NCI-H1694 treated with DMSO at 0.1 percent for 48 hours (cell line): ENCODE measurements around the gene ATF5.
"Not testable (repeated sequence)": the region's sequence is repeated elsewhere in the genome, so short reads cannot be mapped to it uniquely, and the experiment has no call there.

ENCODE experiments used
- DNase-seq: peaks from one replicate; lab custom pipeline; 2025; lab: John Stamatoyannopoulos, UW

ATF5 gene

DNA sequence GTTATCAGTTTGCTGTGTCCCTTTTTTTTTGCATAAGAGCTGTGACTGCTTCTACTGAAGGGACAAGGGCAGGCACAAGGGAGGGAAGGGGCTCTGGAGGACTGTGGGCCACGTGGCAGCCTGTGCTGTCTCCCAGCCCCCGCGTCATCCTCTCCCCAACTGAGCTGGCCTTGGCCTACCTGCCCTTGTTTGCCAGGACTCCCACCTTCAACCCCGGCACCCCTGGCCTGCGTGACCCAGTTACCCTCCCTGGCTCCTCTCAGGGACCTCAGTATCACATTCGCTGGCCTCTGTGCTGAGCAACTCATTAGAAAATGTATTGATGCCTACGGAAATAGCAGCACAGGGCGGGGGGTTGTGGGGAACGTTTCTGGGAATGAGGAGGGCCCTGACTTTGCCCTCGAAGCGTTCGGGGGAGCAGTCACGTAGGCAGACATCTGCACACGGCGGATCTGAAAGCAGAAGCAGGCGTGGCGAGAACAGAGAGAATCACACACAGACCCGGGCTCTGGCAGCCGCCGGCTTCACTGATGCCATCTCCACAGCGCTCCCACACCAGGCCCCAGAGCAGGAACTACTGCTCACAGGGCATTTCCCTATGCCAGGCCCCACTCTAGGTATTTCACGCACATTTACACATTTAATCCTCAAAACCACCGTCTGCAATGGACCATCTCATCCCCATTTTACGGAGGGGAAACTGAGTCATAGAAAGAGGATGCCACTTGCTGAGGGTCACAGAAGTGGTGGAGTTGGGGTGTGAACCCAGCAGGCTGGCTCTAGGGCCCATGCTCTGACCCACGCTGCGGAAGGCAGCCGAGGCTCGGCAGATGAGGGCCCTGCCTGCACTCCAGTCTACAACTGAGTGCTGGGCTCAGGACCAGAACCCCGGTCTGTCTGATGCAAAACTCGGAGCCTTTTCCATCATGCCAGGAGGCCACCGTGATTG, 5.7 kb upstream of the ATF5 start:
- DNase-seq: no peak

DNA sequence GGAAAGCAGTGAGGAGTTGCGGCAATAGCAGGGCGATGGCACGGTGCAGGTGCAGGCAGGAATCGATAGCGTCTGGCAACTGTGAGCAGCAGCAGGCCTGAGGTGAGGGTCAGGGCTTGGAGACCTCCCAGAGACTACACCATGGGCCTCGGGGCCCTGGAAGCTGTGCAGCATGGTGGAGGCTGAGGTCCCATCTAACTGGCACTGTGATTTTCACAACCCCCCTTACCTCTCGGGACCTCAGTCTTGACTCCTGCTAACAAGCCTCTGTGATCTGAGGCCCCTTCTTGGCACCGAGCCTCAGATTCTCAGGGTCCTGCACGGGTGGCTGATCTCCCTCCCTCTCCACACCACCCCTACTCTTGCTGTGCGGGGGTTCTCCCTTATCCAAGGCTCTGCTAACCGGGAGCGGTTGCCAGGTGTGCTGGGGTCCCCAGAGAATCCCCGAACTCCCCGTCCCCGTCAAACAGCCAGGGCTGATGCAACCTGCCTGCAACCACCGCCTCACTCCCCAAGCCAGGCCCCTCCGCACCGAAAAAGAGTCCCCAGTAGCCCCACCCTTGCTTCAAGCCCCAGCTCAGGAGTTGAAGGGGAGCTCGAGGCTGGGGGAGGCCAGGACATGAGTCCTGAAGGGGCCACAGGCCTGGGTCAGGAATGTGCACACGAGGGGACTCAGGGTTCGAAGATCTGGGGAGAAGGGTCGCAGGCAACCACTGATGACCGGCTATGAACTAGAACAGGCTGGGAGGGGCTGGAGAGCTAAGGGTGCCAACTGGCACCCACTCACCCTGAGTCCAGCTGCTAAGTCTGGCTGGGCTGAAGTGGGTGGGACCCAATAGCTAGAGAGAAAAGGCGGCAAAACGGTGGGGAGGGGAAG, 4.8 kb upstream of the ATF5 start:
- DNase-seq: no peak

DNA sequence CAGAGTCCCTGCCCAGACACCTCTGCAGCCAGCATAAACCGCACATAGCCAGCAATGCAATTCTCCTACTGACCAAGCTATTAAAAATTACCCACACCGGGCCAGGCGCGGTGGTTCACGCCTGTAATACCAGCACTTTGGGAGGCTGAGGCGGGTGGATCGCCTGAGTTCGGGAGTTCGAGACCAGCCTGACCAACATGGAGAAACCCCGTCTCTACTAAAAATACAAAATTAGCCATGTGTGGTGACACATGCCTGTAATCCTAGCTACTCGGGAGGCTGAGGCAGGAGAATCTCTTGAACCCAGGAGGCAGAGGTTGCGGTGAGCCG, 4.2 kb upstream of the ATF5 start:
- not testable (repeated sequence) for DNase-seq

DNA sequence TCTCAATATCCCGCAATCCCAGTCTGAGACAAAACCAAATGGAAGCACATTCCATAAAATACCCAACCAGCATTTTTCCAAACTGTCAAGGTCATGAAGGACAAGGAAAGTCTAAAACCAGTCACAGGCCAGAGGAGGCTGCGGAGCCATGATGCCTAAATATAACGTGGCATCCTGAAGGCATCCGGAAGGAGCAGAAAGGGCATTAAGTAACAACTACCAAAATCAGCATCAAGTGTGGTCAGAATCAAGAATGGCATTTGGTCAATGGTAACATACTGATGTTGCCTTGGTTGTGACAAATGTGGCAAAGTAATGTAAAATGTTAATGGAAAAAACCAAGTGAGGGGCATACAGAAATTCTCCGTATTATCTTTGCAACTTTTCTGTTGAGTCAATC, 3.5 kb upstream of the ATF5 start:
- no peak for DNase-seq

DNA sequence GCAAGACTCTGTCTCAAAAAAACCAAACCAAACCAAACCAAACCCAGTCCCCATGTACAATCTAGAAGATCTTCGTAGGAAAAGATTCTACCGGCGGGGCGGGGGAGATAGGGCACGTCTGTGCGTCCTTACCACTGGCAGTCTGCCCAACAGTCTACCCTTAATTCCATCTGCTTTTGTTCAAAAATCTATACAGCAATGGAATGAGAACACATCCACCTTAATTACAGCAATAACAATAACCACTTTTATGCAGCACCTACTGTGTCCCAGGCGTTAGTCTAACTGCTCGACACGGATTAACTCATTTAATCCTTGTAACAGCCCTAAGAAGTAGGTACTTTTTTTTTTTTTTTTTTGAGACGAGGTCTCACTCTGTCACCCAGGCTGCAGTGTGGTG, 2.5 kb upstream of the ATF5 start:
- DNase-seq: no peak

DNA sequence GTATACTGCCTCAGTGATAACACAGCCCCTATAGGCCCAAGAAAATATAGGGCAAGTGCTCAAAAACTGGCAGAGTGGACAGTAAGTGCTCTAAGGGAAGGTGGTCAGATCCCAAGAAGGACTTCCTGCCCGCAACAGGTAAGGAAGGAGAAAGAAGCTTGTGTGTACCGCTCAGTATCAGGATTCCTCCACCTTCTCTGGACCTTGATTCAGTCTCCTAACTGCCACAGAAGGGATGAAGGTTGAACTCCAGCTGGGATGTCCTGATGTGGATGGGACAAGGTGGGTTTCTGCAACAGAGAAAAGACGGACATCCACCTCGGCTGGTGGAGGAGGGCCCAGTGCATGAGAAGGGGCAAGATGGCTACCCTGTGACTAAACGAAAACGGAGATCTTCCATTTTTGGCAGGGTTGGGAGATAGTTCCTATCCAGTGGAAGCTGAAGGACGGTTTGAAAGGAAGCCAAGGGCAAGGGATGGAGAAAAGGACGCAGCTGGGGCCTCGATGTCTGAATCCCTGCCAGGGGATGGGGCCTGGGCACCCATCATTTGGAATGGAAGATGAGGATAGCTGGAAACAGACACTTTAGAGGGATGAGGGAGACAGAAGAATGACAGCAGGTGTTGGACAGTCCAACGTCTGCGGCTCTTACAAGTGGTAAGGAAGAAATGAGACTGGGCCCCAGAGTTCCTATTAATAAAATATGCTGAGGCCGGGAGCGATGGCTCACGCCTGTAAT, 1.3 kb upstream of the ATF5 start:
- no peak for DNase-seq

DNA sequence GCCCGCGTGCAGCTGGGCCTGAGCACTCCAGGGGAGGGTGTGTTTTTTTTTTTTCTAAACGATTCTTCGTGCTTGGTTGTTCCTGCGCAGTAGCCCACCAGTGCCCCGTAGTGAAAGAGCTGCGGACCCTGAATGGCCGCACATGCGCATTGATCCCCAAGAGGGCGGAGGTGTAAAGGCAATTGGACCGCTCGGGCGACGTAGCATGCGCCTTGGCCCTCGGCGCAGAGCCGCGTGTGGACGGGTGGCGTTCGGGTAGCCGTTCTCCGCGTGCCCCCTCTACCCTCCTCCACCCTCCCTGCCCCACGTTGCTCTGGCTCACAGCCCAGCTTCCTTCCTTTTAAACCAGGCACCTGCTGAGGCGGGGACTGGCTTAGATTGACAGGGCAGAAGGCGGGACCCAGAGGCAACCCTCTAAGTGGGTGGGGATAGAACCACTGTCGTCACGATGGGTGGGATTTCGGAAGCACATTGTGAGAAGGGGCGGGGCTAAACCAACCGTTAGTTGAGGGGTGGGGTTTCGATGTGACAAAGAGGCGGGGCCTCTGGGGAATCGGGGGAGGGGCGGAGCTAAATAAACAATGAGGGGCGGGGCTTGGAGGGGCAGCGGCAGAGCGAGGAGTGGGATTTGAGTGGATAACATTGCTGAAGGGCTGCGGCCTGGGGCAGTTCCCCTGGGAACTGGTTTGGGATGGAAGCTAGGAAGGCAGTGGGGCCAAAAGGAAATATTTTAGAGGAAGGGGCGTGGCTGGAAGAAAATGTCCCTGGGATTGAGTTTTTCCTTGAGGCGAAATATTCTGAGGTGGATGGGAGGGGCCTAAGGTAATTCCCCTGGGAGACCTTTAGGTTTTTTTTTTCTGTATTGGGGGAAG, 842 bp downstream of the ATF5 start:
- DNase-seq: peak; percentile 92

DNA sequence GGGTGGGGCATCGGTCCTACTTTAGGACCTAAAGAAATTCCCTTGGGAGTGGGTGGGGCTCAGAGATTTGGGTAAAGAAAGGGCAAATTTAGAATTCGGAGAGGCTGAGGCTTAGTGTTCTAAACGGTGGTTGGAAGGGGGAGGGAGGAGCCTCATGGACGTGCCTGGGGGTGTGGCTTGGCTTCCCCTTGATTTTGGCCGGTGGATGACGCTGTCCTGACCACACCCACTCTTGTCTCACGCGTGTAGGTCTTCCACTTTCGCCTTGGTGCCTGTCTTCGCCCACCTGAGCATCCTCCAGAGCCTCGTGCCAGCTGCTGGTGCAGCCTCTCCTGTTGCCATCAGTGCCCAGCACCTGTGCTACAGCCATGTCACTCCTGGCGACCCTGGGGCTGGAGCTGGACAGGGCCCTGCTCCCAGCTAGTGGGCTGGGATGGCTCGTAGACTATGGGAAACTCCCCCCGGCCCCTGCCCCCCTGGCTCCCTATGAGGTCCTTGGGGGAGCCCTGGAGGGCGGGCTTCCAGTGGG, 1.5 kb downstream of the ATF5 start:
- DNase-seq: no peak

DNA sequence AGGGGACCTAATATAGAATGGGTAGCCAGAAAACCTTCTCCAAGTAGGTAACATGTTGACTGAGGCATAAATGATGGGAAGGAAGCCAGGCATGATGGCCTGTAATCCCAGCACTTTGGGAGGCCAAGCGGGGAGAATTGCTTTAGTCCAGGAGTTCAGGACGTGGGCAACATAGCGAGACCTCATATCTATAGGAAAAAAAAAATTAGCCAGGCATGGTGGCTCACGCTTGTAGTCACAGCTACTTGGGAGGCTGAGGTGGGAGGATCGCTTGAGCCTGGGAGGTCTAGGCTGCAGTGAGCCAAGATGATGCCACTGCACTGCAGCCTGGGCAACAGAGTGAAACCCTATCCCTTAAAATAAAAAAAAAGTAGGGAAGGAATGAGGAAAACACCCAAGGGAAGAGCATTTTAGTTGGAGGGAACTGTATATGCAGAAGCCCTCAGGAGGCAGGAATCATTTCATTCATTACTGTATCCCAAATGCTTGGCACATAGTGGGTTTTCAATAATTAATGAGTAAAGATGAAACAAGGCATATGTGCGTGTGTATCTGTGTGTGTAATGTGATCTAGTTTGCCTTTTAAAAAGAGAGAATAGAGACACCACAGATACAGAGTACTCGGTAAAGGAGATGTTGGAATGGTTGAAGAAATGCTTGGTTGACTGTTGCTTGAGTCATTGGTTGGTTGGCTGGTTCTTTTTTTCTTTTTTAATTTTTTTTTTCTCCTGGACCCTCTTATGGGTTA, 2.5 kb downstream of the ATF5 start:
- DNase-seq: no peak

DNA sequence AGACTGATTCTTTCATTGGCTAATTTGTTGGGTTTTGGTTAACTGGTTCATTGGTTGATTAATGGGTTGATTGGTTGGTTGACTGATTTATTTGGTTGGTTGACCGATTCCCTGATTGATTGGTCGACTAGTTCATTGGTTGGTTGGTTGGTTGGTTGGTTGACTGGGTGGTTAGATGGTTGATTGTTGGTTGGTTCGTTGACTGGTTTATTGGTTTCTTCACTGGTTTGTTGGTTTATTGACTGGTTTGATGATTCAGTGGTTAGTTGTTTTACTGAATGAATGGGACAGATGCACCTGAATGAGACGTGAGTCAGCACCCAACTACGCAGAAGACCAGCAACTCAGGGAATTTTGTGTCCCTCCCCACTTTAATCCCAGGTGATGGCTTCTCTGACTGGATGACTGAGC, 3.0 kb downstream of the ATF5 start:
- DNase-seq: no peak

DNA sequence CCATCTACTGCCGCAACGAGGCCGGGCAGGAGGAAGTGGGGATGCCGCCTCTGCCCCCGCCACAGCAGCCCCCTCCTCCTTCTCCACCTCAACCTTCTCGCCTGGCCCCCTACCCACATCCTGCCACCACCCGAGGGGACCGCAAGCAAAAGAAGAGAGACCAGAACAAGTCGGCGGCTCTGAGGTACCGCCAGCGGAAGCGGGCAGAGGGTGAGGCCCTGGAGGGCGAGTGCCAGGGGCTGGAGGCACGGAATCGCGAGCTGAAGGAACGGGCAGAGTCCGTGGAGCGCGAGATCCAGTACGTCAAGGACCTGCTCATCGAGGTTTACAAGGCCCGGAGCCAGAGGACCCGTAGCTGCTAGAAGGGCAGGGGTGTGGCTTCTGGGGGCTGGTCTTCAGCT, 3.7 kb downstream of the ATF5 start:
- no peak for DNase-seq

DNA sequence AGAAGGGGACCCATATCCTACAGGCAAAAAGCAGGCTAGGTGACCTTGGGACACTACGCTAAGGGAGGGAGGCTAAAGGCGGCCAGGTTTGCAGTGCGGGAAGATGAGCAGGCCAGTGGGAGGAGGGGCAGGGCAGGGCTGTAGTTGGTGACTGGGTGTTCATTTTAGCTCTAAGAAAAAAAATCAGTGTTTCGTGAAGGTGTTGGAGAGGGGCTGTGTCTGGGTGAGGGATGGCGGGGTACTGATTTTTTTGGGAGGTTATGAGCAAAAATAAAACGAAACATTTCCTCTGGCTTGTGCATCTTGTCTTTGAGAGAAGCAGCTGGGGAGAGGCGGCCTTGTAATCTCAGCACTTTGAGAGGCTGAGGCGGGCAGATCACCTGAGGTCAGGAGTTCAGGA, 4.6 kb downstream of the ATF5 start:
- no peak for DNase-seq

DNA sequence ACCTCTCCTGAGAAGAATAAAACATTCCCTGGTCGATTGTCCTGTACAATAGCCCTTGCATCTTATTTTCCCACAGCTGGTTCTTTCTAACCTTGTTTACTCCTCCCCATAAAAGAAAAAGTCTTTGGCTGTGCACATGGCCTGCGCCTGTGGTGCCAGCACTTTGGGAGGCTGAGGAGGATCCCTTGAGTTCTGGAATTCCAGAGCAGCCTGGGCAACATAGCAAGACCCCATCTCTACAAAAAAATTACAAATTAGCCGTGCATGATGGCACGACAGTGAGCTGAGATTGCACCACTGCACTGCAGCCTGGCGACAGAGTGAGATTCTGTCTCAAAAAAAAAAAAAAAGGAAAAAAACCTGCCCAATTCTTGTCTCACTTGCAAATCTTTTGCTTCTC, 7.5 kb downstream of the ATF5 start:
- DNase-seq: no peak

DNA sequence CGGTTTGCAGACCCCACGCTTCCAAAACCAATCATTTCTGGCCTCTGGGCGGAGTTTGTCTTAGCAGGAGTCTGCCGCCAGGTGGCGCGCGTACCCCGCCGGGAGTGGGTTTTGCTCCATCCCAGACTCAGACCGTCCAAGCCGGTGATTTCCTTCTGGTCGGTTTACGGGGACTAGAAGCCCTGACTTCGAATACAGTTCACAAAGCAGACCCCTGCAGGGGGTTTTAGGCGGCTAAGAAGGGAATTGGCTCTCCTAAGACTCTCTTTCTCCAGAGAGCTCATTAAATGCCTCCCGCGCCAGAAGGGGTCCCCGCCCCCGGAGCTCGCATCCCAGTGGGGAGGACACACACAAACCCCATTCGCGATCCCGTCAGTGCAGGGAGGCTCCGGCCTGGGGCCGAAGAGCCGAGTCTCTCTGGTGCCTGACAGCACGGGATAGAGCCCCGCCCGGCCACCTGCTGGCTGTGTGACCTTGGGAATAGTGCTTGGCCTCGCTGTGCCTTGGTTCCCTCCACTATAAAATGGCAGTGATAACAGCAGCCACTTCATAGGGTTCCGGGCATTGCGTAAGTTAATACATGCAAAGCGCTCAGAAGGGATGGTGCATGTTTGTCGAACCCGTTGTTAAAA, 8.9 kb downstream of the ATF5 start:
- peak; percentile 76 for DNase-seq

DNA sequence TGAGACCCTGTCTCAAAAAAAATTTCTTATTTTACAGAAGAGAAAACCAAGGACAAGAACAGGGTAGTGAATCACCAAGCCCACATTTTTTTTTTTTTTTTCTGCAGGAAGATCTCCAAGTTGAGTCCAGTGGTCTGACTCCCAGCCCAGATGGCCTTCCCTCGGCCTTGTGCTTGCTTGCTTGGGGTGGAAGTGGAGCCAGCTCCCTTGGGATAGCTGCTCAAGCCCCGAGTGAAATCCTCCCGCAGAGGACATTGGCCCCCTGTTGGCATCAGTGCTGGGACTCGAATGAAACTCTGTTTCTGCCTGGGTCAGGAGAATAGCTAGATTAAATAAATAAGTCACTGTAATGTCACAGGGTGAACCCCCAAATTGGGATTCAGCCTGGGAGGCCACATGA, 9.7 kb downstream of the ATF5 start:
- no peak for DNase-seq

DNA sequence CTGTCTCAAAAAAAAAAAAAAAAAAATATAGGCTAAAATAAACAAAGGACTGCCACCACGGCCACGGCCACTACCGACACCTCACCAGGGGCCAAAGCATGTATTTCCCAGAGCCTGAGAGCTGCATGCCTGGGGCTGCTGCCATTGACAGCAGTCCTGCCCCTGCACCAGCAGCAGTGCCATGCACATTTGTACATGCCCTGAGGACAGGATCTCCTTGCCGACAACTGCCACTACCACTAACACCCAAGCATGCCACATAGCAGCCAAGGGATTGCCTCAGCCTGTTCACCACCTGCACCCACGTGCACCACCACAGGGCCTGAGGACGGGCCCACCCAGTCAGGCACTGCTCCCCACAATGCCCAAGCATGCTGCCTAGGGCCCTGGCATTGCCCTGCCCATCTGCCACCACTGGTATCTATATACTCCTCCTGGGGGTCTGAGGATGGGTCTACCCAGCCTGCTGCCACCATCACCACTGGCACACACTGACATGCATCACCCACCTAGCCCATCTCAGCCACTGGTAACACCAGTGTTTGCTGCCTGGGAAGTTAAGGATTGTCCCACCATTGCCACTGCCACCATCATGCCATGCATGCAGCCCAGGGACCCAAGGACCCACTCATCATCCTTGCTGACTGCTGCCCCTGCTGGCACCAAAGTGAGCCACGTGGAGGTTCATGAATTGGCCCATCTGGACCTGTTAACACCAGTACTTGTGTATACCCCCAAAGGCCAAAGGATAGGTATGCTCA, 10.9 kb downstream of the ATF5 start:
- no peak for DNase-seq

DNA sequence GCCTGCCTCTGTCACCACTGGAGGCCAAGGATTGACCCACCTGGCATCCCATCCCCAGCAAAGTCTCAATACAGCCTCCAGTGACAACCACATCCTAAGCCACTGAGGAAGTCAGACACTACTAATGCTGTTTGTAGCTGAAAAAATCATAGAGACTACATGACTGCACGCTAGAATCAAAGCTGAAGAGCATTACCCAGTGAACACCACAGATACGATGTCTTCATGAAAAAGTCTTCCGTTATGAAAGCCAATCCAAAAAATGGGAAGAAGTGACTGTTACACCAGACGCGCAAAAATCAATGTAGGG, 11.4 kb downstream of the ATF5 start:
- DNase-seq: no peak

DNA sequence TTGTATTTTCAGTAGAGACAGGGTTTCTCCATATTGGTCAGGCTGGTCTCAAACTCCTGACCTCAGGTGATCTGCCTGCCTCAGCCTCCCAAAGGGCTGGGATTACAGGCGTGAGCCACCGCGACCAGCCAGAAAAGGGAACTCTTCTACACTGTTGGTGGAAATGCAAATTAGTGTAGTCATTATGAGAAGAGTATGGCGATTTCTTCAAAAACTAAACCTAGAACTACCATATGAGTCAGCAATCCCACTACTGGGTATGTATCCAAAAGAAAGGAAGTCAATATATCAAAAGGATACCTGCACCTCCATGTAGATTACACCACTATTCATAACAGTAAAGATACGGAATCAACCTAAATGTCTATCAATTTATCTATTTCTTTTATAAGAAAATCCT, 15.6 kb downstream of the ATF5 start:
- not testable (repeated sequence) for DNase-seq

DNA sequence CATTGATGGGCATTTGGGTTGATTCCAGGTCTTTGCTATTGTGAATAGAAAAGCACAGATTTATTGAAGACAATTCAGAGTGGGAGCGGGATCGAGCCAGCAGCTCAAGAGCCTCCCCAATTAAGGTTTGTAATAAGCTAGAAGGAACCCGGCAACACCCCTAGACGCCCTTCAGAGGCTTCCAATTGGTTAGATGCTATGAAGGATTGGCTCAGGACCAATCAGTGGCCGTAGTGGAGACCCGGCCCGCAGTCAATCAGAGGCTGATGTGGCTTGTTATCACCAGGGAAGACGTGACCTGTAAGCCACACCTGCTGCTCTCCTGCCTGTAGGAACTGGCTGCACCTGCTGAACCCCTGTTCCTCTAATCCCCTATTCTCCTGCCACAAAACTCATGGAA, 17.4 kb downstream of the ATF5 start:
- no peak for DNase-seq
